Bronchial epithelial cell (primary cell): Measurements from ENCODE around the gene ABCC2. TPM values are rescaled to one million over a fixed set of nuclear protein-coding genes. Genes with fewer than 3 reads are reported as not detected.
"Not testable (repeated sequence)": the region's sequence is repeated elsewhere in the genome, so short reads cannot be mapped to it uniquely, and the experiment has no call there.

Source experiments
- DNase-seq: peaks from one replicate; pipeline ENCODE4 v3.0.0-alpha.2; 2010; ENCODE audit warnings: low read depth
- FAIRE-seq: peaks from 2 replicates; lab custom pipeline; 2011; peaks lifted over from hg19 to GRCh38; lab: Jason Lieb, UNC
- H3K27me3 ChIP-seq: 2 replicates; pipeline ENCODE4 v1.5.1; 2011; ENCODE audit warnings: low read length; ENCODE audit not compliant: control insufficient read depth, insufficient read depth
- H3K36me3 ChIP-seq: 2 replicates; pipeline ENCODE4 v1.5.1; 2011; ENCODE audit warnings: low read length; ENCODE audit not compliant: control insufficient read depth, insufficient read depth
- H3K4me3 ChIP-seq: 2 replicates; pipeline ENCODE4 v1.5.1; 2011; ENCODE audit warnings: mild to moderate bottlenecking, low read depth, low read length, control low read depth
- total RNA-seq: library from RNA; depleted of rRNA; stranded (reverse); fragments of >200 nt; gene quantifications from 2 replicates; pipeline ENCODE4 v1.2.1, GENCODE V29; 2014
- TF ChIP-seq, protein P1 (sequence below): IDR thresholded peaks from 2 replicates; pipeline ENCODE4 v1.5.1; 2011; ENCODE audit warnings: mild to moderate bottlenecking, moderate library complexity, low read length, control low read depth, inconsistent platforms; ENCODE audit not compliant: insufficient read depth, severe bottlenecking

Gene ABCC2
- total RNA-seq, 1 donor from 2014 or later, result 0.53 TPM

DNA sequence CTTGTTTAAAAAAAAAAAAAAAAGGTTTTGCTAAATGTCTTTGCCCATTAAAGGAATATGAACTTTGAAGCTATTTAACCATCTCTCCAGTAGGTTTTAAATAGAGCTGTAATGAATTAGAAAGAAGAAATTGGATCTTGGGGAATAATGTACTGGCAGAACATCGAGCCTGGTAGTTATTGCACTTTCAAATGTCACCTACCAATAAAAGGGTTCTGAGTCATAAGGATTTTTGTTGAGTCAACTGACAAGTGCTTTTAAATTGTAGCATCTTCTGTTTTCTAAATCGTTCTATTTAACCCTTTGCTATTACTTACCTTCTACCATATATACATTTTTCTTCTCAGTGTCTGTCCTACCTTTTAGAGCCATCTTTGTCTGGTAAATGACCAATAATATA is 39.7 kb upstream of the ABCC2 start:
- no peak for FAIRE-seq
- TF ChIP-seq, protein P1, sequence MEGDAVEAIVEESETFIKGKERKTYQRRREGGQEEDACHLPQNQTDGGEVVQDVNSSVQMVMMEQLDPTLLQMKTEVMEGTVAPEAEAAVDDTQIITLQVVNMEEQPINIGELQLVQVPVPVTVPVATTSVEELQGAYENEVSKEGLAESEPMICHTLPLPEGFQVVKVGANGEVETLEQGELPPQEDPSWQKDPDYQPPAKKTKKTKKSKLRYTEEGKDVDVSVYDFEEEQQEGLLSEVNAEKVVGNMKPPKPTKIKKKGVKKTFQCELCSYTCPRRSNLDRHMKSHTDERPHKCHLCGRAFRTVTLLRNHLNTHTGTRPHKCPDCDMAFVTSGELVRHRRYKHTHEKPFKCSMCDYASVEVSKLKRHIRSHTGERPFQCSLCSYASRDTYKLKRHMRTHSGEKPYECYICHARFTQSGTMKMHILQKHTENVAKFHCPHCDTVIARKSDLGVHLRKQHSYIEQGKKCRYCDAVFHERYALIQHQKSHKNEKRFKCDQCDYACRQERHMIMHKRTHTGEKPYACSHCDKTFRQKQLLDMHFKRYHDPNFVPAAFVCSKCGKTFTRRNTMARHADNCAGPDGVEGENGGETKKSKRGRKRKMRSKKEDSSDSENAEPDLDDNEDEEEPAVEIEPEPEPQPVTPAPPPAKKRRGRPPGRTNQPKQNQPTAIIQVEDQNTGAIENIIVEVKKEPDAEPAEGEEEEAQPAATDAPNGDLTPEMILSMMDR, result no peak
- Histone ChIP-seq H3K4me3 (no peak overlapping the region), H3K36me3 (peaks cover 16% of the 10 kb centered on the region), H3K27me3 (no peaks in the 10 kb centered on the region)
- no peak for DNase-seq

DNA sequence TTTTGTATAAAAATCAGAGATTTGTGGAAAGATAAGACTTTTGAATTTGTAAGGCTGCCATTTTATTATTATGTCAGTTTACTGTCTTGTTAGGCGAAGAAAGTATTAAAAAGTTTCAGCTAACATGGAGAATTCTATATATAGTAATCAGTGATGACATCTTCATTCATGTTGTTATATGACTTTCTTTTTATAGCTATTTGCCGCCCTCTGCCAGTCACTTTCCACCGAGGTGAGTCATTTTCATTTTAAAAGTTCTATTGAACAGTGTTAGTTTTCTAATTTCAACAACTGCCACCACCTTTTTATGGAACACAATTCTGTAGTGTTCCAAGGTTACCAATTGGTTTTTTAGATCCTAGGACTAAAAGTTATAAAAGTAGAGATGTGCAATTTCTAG is 38.6 kb upstream of the ABCC2 start:
- H3K27me3 ChIP-seq, result no peaks in the 10 kb centered on the region
- no peak for FAIRE-seq
- no peak for DNase-seq
- H3K36me3 ChIP-seq, result peaks cover 17% of the 10 kb centered on the region
- no peak overlapping the region for H3K4me3 ChIP-seq
- TF ChIP-seq, protein P1, result no peak

DNA sequence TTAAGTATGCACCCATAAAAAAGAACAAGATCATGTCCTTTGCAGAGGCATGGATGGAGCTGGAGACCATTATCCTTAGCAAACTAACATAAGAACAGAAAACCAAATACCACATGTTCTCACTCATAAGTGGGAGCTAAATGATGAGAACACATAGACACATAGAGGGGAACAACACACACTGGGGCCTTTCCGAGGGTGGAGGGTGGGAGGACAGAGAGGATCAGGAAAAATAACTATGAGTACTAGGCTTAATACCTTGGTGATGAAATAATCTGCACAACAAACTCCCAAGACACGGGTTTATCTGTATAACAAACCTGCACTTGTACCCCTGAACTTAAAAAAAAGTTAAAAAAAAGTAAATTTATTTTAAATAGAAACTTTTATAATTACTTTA is 36.3 kb upstream of the ABCC2 start:
- not testable (repeated sequence) for H3K4me3 ChIP-seq

DNA sequence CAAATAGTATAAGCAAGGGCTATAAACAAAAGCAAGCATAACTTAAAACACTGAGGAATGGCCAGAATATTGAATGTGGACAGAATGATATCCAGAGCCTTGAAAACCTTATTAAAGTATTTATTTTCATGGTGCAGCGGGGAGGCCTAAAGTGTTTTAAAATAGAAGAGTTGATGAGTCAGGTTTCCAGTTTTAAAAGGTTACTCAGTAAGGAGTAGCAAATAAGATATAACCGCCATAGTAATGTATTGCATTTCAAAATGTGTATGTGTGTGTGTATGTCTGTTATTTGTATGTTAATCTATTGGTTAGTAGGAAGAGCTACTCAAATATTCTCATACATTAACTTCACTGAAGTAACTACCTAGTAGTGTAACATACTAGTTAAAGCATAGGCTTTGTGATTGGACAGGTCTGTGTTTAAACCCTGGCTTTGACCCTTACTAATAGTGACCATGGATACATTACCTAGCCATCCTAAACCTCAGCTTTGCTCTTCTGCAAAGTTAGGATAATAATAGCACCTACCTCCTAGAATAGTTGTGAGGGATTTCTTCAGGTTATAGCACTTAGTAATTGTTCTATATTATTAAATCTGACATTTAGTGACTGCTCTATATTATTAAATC is 33.5 kb upstream of the ABCC2 start:
- TF ChIP-seq, protein P1, result no peak
- no peaks in the 10 kb centered on the region for H3K27me3 ChIP-seq
- H3K4me3 ChIP-seq, result no peak overlapping the region
- no peak for DNase-seq
- FAIRE-seq, result no peak
- H3K36me3 ChIP-seq, result peaks cover 13% of the 10 kb centered on the region

More for the DNA sequence above, 36.3 kb upstream of the ABCC2 start:
- DNase-seq, FAIRE-seq, H3K27me3 ChIP-seq: not testable (repeated sequence)
- peaks cover 17% of the 10 kb centered on the region for H3K36me3 ChIP-seq

DNA sequence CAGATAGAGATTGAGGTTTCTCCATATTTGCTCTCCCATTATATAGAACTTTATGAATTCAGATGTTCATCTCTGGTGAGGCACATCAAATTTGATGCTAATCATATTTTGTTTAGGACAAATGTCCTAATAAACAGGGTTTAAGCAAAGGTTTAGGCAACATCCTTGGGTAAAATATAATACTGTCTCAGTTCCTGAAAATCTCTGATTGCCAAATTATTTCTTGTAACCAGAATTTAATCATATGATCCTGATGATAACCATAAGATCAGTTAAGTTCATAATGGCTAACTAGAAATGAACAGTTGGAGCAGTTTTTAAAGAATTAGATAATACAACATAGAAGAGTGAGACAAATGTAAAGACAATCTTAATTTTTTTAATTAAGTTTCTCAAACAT is 31.8 kb upstream of the ABCC2 start:
- no peaks in the 10 kb centered on the region for H3K27me3 ChIP-seq
- TF ChIP-seq, protein P1, result no peak
- no peak for DNase-seq
- FAIRE-seq, result no peak
- no peak overlapping the region for H3K4me3 ChIP-seq
- peaks cover 8% of the 10 kb centered on the region for H3K36me3 ChIP-seq

DNA sequence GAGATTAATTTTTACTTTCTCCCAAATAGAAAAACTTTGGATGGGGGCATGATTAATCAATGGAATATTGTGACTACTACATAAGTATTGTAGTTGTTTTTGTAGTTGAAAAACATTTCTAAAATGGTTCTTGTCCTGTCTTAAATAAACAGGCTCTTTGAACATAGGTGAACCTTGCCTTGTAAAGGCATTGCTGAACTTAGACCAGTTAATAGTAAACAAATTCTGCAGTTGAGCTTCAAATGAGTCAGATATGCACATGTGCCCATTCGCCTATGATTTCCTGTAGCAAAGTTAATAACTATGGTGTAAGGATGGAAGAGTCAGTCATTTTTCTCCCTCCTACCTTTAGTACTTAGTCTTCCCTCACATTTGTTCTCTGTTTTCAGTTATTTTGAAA is 27.8 kb upstream of the ABCC2 start:
- no peaks in the 10 kb centered on the region for H3K27me3 ChIP-seq
- no peak for FAIRE-seq
- H3K36me3 ChIP-seq, result peaks cover 8% of the 10 kb centered on the region
- DNase-seq, result peak; percentile 61
- H3K4me3 ChIP-seq, result no peak overlapping the region
- TF ChIP-seq, protein P1, result no peak
